Nephron (organoid): ENCODE results near the gene SOX13.

Experiments
- H3K27ac Mint-ChIP-seq, 3 experiments: 2 replicates each; pipeline ENCODE4 v1.8.0; 2020; ENCODE audit warnings: mixed read lengths in 3 of 3, mild to moderate bottlenecking in 2 of 3, moderate library complexity in 1 of 3
- H3K27me3 Mint-ChIP-seq: 2 replicates; pipeline ENCODE4 v1.8.0; 2021; ENCODE audit warnings: low read depth, mild to moderate bottlenecking, moderate library complexity, mixed read lengths
- H3K36me3 Mint-ChIP-seq: 2 replicates; pipeline ENCODE4 v1.8.0; 2020; ENCODE audit warnings: low read depth, mixed read lengths
- H3K4me1 Mint-ChIP-seq: 2 replicates; pipeline ENCODE4 v1.8.0; 2020; ENCODE audit warnings: mixed read lengths
- H3K4me3 Mint-ChIP-seq, 3 experiments: 2 replicates each; pipeline ENCODE4 v1.8.0; 2020; ENCODE audit warnings: mild to moderate bottlenecking in 3 of 3, mixed read lengths in 3 of 3, moderate library complexity in 2 of 3
- H3K9me3 Mint-ChIP-seq: 2 replicates; pipeline ENCODE4 v1.8.0; 2020; ENCODE audit warnings: mixed read lengths
- TF ChIP-seq, protein P1 (sequence below), 3 experiments: fragments of 200-600 bp; sonication (generic); IDR thresholded peaks; one replicate each; pipeline ENCODE4 v1.5.0; 2021; ENCODE audit warnings: antibody characterized with exemption in 3 of 3; ENCODE audit not compliant: unreplicated experiment in 3 of 3

The SOX13 gene

DNA sequence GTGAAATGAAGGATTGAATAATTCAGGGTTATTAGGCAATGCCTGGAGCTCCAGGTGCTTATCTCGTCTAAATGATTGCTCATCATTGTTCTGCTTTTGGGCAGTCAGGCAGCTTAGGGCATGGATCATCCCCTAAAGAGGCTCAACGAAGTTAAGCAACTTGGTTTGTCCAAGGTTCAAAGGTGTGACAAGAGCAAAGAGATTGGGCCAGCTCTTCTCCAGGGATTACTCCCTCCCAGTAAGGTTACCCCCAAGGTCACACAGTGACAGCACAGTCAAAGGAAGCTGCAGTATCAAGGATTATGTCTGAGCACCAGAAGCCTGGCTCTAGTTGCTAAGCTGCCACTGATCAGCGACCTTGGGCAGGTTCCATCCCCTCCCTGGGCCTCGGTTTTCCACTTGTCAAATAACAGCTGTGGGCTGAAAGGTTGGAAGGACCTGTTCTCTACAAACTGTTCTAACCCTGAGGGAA lies 72.2 kb downstream of the SOX13 start:
- H3K4me3 Mint-ChIP-seq = no peak overlapping the region

DNA sequence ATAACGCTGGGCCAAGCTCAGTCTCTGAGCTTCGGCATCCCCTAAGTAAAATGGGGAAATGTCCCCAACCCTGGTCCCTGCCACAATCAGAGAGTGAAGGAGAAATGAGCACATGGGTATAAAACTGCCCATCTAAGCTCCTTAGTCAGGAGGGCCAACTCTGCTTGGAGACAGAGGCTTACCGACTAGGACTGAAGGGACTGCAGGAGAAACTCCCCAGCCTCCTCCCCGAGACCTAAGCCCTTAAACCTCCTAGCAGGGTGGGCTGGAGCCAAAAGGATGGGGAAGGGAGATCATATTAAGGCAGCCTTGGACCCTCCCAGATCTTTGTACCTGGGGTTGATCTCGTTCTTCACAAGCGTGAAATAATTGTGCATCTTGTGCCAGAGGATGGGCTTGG lies 73.4 kb downstream of the SOX13 start:
- Mint-ChIP-seq H3K4me3 (no peak overlapping the region), H3K36me3 (no peaks in the 10 kb centered on the region), H3K4me1 (peaks cover 11% of the 10 kb centered on the region), H3K9me3 (no peaks in the 10 kb centered on the region), H3K27ac (no peak overlapping the region), H3K27me3 (peaks cover 9% of the 10 kb centered on the region)
- TF ChIP-seq, protein P1, sequence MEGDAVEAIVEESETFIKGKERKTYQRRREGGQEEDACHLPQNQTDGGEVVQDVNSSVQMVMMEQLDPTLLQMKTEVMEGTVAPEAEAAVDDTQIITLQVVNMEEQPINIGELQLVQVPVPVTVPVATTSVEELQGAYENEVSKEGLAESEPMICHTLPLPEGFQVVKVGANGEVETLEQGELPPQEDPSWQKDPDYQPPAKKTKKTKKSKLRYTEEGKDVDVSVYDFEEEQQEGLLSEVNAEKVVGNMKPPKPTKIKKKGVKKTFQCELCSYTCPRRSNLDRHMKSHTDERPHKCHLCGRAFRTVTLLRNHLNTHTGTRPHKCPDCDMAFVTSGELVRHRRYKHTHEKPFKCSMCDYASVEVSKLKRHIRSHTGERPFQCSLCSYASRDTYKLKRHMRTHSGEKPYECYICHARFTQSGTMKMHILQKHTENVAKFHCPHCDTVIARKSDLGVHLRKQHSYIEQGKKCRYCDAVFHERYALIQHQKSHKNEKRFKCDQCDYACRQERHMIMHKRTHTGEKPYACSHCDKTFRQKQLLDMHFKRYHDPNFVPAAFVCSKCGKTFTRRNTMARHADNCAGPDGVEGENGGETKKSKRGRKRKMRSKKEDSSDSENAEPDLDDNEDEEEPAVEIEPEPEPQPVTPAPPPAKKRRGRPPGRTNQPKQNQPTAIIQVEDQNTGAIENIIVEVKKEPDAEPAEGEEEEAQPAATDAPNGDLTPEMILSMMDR (IDR thresholded peaks at IDR 0.05; ENCODE audit: unreplicated experiment in 3 of 3) = no peak

More for the DNA sequence above, 72.2 kb downstream of the SOX13 start:
- TF ChIP-seq, protein P1 (IDR thresholded peaks at IDR 0.05; ENCODE audit: unreplicated experiment in 3 of 3) = no peak
- Mint-ChIP-seq H3K9me3 (no peaks in the 10 kb centered on the region), H3K36me3 (peaks cover 3% of the 10 kb centered on the region), H3K27ac (no peak overlapping the region), H3K4me1 (peaks cover 8% of the 10 kb centered on the region), H3K27me3 (peaks cover 8% of the 10 kb centered on the region)

DNA sequence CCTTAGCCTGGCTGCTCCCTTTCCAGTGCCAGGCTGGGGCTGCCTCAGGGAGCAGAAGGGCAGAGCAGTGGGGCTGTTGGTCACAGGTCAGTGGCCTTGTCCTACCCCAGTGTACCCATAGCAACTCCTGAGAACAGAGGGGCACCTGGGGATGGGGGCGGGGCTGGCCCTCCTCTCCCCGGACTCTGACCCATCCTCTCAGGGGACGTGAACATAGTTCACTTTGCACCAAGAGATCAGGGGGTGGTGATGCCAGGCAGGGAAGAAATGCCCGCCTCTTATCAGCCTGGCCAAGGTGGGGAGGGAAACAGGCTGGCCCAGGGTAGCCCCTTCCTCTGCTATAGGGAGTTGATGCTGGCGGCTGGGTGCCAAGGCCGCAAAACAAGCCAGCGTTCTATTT lies 74.0 kb downstream of the SOX13 start:
- Mint-ChIP-seq H3K27ac (no peak overlapping the region), H3K4me3 (no peak overlapping the region), H3K9me3 (no peaks in the 10 kb centered on the region), H3K27me3 (peaks cover 9% of the 10 kb centered on the region), H3K4me1 (peaks cover 11% of the 10 kb centered on the region), H3K36me3 (no peaks in the 10 kb centered on the region)
- TF ChIP-seq, protein P1 (IDR thresholded peaks at IDR 0.05; ENCODE audit: unreplicated experiment in 3 of 3) = no peak

- peaks cover 11% of the 10 kb centered on the region for H3K4me1 Mint-ChIP-seq
- TF ChIP-seq, protein P1 (IDR thresholded peaks at IDR 0.05; ENCODE audit: unreplicated experiment in 3 of 3) = no peak
- peaks cover 9% of the 10 kb centered on the region for H3K27me3 Mint-ChIP-seq
- no peaks in the 10 kb centered on the region for H3K36me3 Mint-ChIP-seq
- H3K9me3 Mint-ChIP-seq = no peaks in the 10 kb centered on the region
- H3K4me3 Mint-ChIP-seq = peak overlapping the region in 1 of 3 experiments; percentile 56
- no peak overlapping the region for H3K27ac Mint-ChIP-seq
Measured at GRCh38 chr1:204147406-204148383, 74.8 kb downstream of the SOX13 start.

DNA sequence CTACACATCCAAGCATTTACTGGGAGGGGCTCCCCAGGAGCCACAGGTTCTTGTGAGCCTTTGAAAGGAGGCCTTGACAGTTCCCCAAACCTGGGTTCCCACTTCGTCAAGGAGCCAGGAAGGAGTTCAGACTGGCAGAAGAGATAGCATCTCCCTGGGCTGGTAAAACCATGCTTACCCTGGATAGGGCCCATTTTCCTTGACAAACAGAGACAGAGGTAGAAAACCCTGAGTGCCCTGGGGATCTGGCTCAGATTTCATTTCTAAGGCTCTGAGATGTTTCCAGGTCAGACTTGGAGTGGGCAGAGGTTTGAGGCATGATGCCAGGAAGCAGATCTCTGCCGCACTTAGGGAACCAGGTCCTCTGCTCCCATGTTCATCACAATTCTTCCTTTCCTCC lies 76.2 kb downstream of the SOX13 start:
- peaks cover 17% of the 10 kb centered on the region for H3K27me3 Mint-ChIP-seq
- H3K27ac Mint-ChIP-seq = no peak overlapping the region
- no peaks in the 10 kb centered on the region for H3K36me3 Mint-ChIP-seq
- no peaks in the 10 kb centered on the region for H3K9me3 Mint-ChIP-seq
- H3K4me3 Mint-ChIP-seq = peak overlapping the region; percentile 22 to 69 (median 63)
- peaks cover 11% of the 10 kb centered on the region for H3K4me1 Mint-ChIP-seq
- TF ChIP-seq, protein P1 (IDR thresholded peaks at IDR 0.05; ENCODE audit: unreplicated experiment in 3 of 3) = no peak
